GOT3 (cell line): ENCODE measurements around the gene CSNK2A1.
A peak's percentile ranks its signal among the peaks of the same experiment; 100 is the strongest.
"Not testable (repeated sequence)": the region's sequence is repeated elsewhere in the genome, so short reads cannot be mapped to it uniquely, and the experiment has no call there.

ENCODE experiments used
- DNase-seq: peaks from one replicate; lab custom pipeline; 2025; ENCODE audit warnings: mixed read lengths; lab: John Stamatoyannopoulos, UW

CSNK2A1 gene

GRCh38 chr20:483815-484644 lies 59.6 kb downstream of the CSNK2A1 start:
- DNase-seq, result no peak

- DNase-seq, result no peak
These were observed 62.4 kb downstream of the CSNK2A1 start for GRCh38 chr20:481167-481566.

GRCh38 chr20:480044-480443 lies 63.5 kb downstream of the CSNK2A1 start:
- DNase-seq, result no peak

- DNase-seq, result no peak
These were observed 64.1 kb downstream of the CSNK2A1 start for GRCh38 chr20:479487-479886.

- DNase-seq, result no peak
These were observed 64.6 kb downstream of the CSNK2A1 start for GRCh38 chr20:478949-479429.

- DNase-seq, result no peak
These were observed 65.3 kb downstream of the CSNK2A1 start for GRCh38 chr20:478010-478948.

- DNase-seq, result not testable (repeated sequence)
These were observed 66.9 kb downstream of the CSNK2A1 start for GRCh38 chr20:476561-477249.

GRCh38 chr20:475463-476357 lies 67.9 kb downstream of the CSNK2A1 start:
- DNase-seq, result no peak

GRCh38 chr20:474581-474980 lies 69.0 kb downstream of the CSNK2A1 start:
- DNase-seq, result no peak

- DNase-seq, result no peak
These were observed 70.7 kb downstream of the CSNK2A1 start for GRCh38 chr20:472889-473292.

GRCh38 chr20:472137-472846 lies 71.3 kb downstream of the CSNK2A1 start:
- no peak for DNase-seq

GRCh38 chr20:469746-470490 lies 73.7 kb downstream of the CSNK2A1 start:
- no peak for DNase-seq

- no peak for DNase-seq
These were observed 75.8 kb downstream of the CSNK2A1 start for GRCh38 chr20:467755-468154.

- peak; percentile 70 for DNase-seq
These were observed 81.2 kb downstream of the CSNK2A1 start, which contains the start of gene TBC1D20 for GRCh38 chr20:462199-462991. TBC1D20 (minus strand) TSS chr20:462533; CDS start chr20:462405, 128 bp downstream.

GRCh38 chr20:461254-462198 lies 82.1 kb downstream of the CSNK2A1 start:
- peak; percentile 15 for DNase-seq

GRCh38 chr20:460707-461106 lies 82.9 kb downstream of the CSNK2A1 start:
- DNase-seq, result no peak

- no peak for DNase-seq
These were observed 83.4 kb downstream of the CSNK2A1 start for GRCh38 chr20:460180-460579.

- DNase-seq, result no peak
These were observed 84.8 kb downstream of the CSNK2A1 start for GRCh38 chr20:458776-459175.
